T47D (cell line): ENCODE data around the gene KCTD7.
"Not testable (repeated sequence)": the region's sequence is repeated elsewhere in the genome, so short reads cannot be mapped to it uniquely, and the experiment has no call there.

Experiments
- DNase-seq, 2 experiments: peaks; one replicate each; pipeline versions ENCODE4 v3.0.0 to v3.0.0-alpha.2; 2011 to 2012; ENCODE audit warnings: low read depth in 1 of 2, low spot score in 1 of 2
- JUND ChIP-seq: IDR thresholded peaks from 2 replicates; pipeline ENCODE4 v1.6.1; 2012; ENCODE audit warnings: low read depth
- in situ Hi-C: cut with HindIII; loops from 2 replicates; pipeline ENCODE4 v1.10.0; 2016; ENCODE audit warnings: low sequenced_read_pairs, low pct_unique_long_range_greater_than_20kb

The KCTD7 gene

GRCh38 chr7:66628361-66629221 is at the start of gene KCTD7:
Gene KCTD7, plus strand, starts transcription at chr7:66628881. Its CDS starts 184 bp downstream, at chr7:66629065.
- DNase-seq: peak; percentile 99 to 100
- in situ Hi-C loops: no loop called here
- TF ChIP-seq JUND: no peak

GRCh38 chr7:66580380-66580779 is 48.3 kb upstream of the KCTD7 start:
- DNase-seq, in situ Hi-C loops: not testable (repeated sequence)

- DNase-seq, in situ Hi-C loops: not testable (repeated sequence)
Observed at GRCh38 chr7:66582816-66583489, 45.7 kb upstream of the KCTD7 start.

GRCh38 chr7:66583490-66584110 is 45.1 kb upstream of the KCTD7 start:
- DNase-seq: no peak
- in situ Hi-C loops: no loop called here
- TF ChIP-seq JUND: no peak

- no peak for DNase-seq
- no peak for TF ChIP-seq JUND
- in situ Hi-C loops: no loop called here
Observed at GRCh38 chr7:66586181-66586580, 42.5 kb upstream of the KCTD7 start.

GRCh38 chr7:66588226-66588625 is 40.5 kb upstream of the KCTD7 start:
- in situ Hi-C loops, DNase-seq: not testable (repeated sequence)

- DNase-seq, in situ Hi-C loops: not testable (repeated sequence)
Observed at GRCh38 chr7:66588856-66589570, 39.7 kb upstream of the KCTD7 start.

- in situ Hi-C loops, DNase-seq: not testable (repeated sequence)
Observed at GRCh38 chr7:66590302-66591057, 38.2 kb upstream of the KCTD7 start.

GRCh38 chr7:66591058-66591798 is 37.5 kb upstream of the KCTD7 start:
- peak in 1 of 2 experiments; percentile 27 for DNase-seq

GRCh38 chr7:66591799-66592596 is 36.7 kb upstream of the KCTD7 start:
- TF ChIP-seq JUND: no peak
- DNase-seq: peak; percentile 95 to 97
- in situ Hi-C loops: no loop called here

More at GRCh38 chr7:66591058-66591798, 37.5 kb upstream of the KCTD7 start:
- in situ Hi-C loops: not testable (repeated sequence)

- DNase-seq, in situ Hi-C loops: not testable (repeated sequence)
Observed at GRCh38 chr7:66592597-66593146, 36.0 kb upstream of the KCTD7 start.

- DNase-seq, in situ Hi-C loops: not testable (repeated sequence)
Observed at GRCh38 chr7:66594082-66594481, 34.6 kb upstream of the KCTD7 start.
